ENCODE measurements around the gene CDH13.

Gene CDH13

GRCh38 chr16:83137894-83138293, 511.1 kb downstream of the CDH13 start:
- H3K4me3 ChIP-seq (ENCODE audit: low read length), result no peak overlapping the region
- no peaks in the 10 kb centered on the region for H3K9me3 ChIP-seq (replicated peaks; ENCODE audit: insufficient read depth, low read length)
- DNase-seq, result no peak
- no peak for TF ChIP-seq EZH2 (optimal IDR thresholded peaks at IDR 0.05; ENCODE audit: low read depth, low read length)
- no peak for TF ChIP-seq EZH2phosphoT487 (IDR thresholded peaks at IDR 0.05; ENCODE audit: low read length)
- no peak for TF ChIP-seq CTCF (IDR thresholded peaks at IDR 0.05; ENCODE audit: low read length)
- H2AFZ ChIP-seq (ENCODE audit: low read length), result no peak overlapping the region
- peak overlapping the region; percentile 68; the same call in 1 of the 2 replicates for H3K4me2 ChIP-seq (ENCODE audit: low read depth, low read length)
- H3K27me3 ChIP-seq (replicated peaks; ENCODE audit: insufficient read depth, low read length), result no peaks in the 10 kb centered on the region
- no peaks in the 10 kb centered on the region for H4K20me1 ChIP-seq (ENCODE audit: insufficient read depth, low read length)
- no peaks in the 10 kb centered on the region for H3F3A ChIP-seq (ENCODE audit: insufficient read depth, low read length)
- no peak overlapping the region for H3K27ac ChIP-seq (ENCODE audit: low read length)
- H3K9me2 ChIP-seq (replicated peaks; ENCODE audit: insufficient read depth, low read length), result no peaks in the 10 kb centered on the region
- no peaks in the 10 kb centered on the region for H3K36me3 ChIP-seq (replicated peaks; ENCODE audit: insufficient read depth, low read length)
- H3K79me2 ChIP-seq (ENCODE audit: low read length), result no peaks in the 10 kb centered on the region
- no peaks in the 10 kb centered on the region for H3K4me1 ChIP-seq (ENCODE audit: low read length)
- no peak overlapping the region for H3K9ac ChIP-seq (ENCODE audit: low read length)

- no peak overlapping the region for H3K27ac ChIP-seq (ENCODE audit: low read length)
- no peak for TF ChIP-seq CTCF (IDR thresholded peaks at IDR 0.05; ENCODE audit: low read length)
- TF ChIP-seq EZH2 (optimal IDR thresholded peaks at IDR 0.05; ENCODE audit: low read depth, low read length), result no peak
- no peak for TF ChIP-seq EZH2phosphoT487 (IDR thresholded peaks at IDR 0.05; ENCODE audit: low read length)
These were observed 511.7 kb downstream of the CDH13 start for GRCh38 chr16:83138512-83138911.

GRCh38 chr16:83138976-83139690, 512.4 kb downstream of the CDH13 start:
- Histone ChIP-seq H3K27ac (ENCODE audit: low read length) (no peak overlapping the region), H4K20me1 (ENCODE audit: insufficient read depth, low read length) (no peaks in the 10 kb centered on the region), H3K79me2 (ENCODE audit: low read length) (no peaks in the 10 kb centered on the region), H3K9me2 (replicated peaks; ENCODE audit: insufficient read depth, low read length) (no peaks in the 10 kb centered on the region), H3K27me3 (replicated peaks; ENCODE audit: insufficient read depth, low read length) (no peaks in the 10 kb centered on the region), H3K4me2 (ENCODE audit: low read depth, low read length) (no peak overlapping the region), H3K4me1 (ENCODE audit: low read length) (no peaks in the 10 kb centered on the region), H3K9me3 (replicated peaks; ENCODE audit: insufficient read depth, low read length) (no peaks in the 10 kb centered on the region), H3K9ac (ENCODE audit: low read length) (no peak overlapping the region), H3K4me3 (ENCODE audit: low read length) (no peak overlapping the region), H3K36me3 (replicated peaks; ENCODE audit: insufficient read depth, low read length) (no peaks in the 10 kb centered on the region), H3F3A (ENCODE audit: insufficient read depth, low read length) (no peaks in the 10 kb centered on the region), H2AFZ (ENCODE audit: low read length) (no peak overlapping the region)
- no peak for TF ChIP-seq EZH2 (optimal IDR thresholded peaks at IDR 0.05; ENCODE audit: low read depth, low read length)
- TF ChIP-seq EZH2phosphoT487 (IDR thresholded peaks at IDR 0.05; ENCODE audit: low read length), result no peak
- TF ChIP-seq CTCF (IDR thresholded peaks at IDR 0.05; ENCODE audit: low read length), result no peak
- no peak for DNase-seq

More at GRCh38 chr16:83138512-83138911, 511.7 kb downstream of the CDH13 start:
- Histone ChIP-seq H3K9me2 (replicated peaks; ENCODE audit: insufficient read depth, low read length) (no peaks in the 10 kb centered on the region), H3F3A (ENCODE audit: insufficient read depth, low read length) (no peaks in the 10 kb centered on the region), H3K9me3 (replicated peaks; ENCODE audit: insufficient read depth, low read length) (no peaks in the 10 kb centered on the region), H3K79me2 (ENCODE audit: low read length) (no peaks in the 10 kb centered on the region), H2AFZ (ENCODE audit: low read length) (no peak overlapping the region), H3K4me2 (ENCODE audit: low read depth, low read length) (no peak overlapping the region), H3K27me3 (replicated peaks; ENCODE audit: insufficient read depth, low read length) (no peaks in the 10 kb centered on the region), H3K36me3 (replicated peaks; ENCODE audit: insufficient read depth, low read length) (no peaks in the 10 kb centered on the region), H3K4me3 (ENCODE audit: low read length) (no peak overlapping the region), H4K20me1 (ENCODE audit: insufficient read depth, low read length) (no peaks in the 10 kb centered on the region), H3K9ac (ENCODE audit: low read length) (no peak overlapping the region), H3K4me1 (ENCODE audit: low read length) (no peaks in the 10 kb centered on the region)
- DNase-seq, result no peak
